ENCODE results near the gene HTR3C. TPM values are rescaled to one million over a fixed set of nuclear protein-coding genes. Genes with fewer than 3 reads are reported as not detected.

The HTR3C gene
- total RNA-seq, 4 donors from 2014 or later = 0.48 TPM; not detected in 3

DNA sequence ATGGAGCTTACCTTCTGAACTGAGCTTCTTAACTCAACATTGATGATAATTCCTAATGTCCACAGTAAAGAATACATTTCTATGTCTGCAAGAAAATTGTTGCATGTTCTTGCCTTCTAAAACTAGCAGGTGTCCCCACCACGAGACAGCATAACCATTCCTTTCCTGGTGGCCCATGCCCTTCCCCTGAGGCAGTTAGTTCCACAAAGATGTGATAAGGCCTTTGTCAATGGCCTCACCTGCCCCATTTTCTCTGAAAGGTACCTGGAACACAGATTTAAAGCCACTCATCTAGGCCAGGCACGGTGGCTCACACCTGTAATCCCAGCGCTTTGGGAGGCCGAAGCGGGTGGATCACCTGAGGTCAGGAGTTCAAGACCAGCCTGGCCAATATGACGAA lies 23.1 kb downstream of the HTR3C start:
- no peaks in the 10 kb centered on the region for H3K9me3 ChIP-seq
- H3K4me3 ChIP-seq = no peak overlapping the region
- 90% methylated on average over 6 of the region's 6 CpGs; no CpG with 5 or more reads in 1 of the 2 donors for WGBS, 2 donors (ENCODE audit: low coverage in 1 of 2)
- in situ Hi-C loops (cut with MboI; ENCODE audit: low pct_ligation_motif_present in 1 of 4, low pct_unique_long_range_greater_than_20kb in 1 of 4, low sequenced_read_pairs in 3 of 4) (no loop called here), intact Hi-C loops (cut with DNase I; ENCODE audit: low total_unique reads) (no loop called here)
- H3K36me3 ChIP-seq = no peaks in the 10 kb centered on the region
- no peaks in the 10 kb centered on the region for H3K27me3 ChIP-seq
- no peak overlapping the region for H3K27ac ChIP-seq
- no peak for TF ChIP-seq EP300 (IDR thresholded peaks at IDR 0.05; ENCODE audit: low read depth)
- TF ChIP-seq POLR2A (IDR thresholded peaks at IDR 0.05) = no peak
- no peak for TF ChIP-seq POLR2AphosphoS5 (IDR thresholded peaks at IDR 0.05)
- TF ChIP-seq, protein P1, sequence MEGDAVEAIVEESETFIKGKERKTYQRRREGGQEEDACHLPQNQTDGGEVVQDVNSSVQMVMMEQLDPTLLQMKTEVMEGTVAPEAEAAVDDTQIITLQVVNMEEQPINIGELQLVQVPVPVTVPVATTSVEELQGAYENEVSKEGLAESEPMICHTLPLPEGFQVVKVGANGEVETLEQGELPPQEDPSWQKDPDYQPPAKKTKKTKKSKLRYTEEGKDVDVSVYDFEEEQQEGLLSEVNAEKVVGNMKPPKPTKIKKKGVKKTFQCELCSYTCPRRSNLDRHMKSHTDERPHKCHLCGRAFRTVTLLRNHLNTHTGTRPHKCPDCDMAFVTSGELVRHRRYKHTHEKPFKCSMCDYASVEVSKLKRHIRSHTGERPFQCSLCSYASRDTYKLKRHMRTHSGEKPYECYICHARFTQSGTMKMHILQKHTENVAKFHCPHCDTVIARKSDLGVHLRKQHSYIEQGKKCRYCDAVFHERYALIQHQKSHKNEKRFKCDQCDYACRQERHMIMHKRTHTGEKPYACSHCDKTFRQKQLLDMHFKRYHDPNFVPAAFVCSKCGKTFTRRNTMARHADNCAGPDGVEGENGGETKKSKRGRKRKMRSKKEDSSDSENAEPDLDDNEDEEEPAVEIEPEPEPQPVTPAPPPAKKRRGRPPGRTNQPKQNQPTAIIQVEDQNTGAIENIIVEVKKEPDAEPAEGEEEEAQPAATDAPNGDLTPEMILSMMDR (IDR thresholded peaks at IDR 0.05) = no peak
- no peak for DNase-seq
- no peaks in the 10 kb centered on the region for H3K4me1 ChIP-seq

DNA sequence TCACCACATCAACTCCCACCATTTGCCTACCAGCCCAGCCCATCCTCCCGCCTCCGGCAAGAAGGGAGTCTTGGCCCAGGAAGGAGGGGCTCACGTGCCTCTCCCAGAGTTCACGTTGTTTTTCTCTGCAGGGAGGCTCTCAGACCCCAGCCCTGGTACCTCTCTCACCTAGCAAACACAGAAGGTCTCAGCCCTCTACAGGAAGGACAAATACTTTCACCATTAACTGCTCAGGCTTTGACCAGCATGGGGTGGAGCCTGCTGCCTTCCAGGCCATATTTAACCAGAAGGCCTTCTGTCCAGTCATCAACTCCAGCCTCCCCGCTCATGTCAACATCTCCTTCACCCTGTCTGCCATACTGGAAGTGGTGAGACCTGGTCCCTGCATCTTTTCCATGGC lies 25.0 kb downstream of the HTR3C start:
- no peak for DNase-seq
- H3K27ac ChIP-seq = no peak overlapping the region
- H3K9me3 ChIP-seq = no peaks in the 10 kb centered on the region
- no peaks in the 10 kb centered on the region for H3K36me3 ChIP-seq
- in situ Hi-C loops (cut with MboI; ENCODE audit: low pct_ligation_motif_present in 1 of 4, low pct_unique_long_range_greater_than_20kb in 1 of 4, low sequenced_read_pairs in 3 of 4) (no loop called here), intact Hi-C loops (cut with DNase I; ENCODE audit: low total_unique reads) (no loop called here)
- no peaks in the 10 kb centered on the region for H3K4me1 ChIP-seq
- H3K27me3 ChIP-seq = no peaks in the 10 kb centered on the region
- TF ChIP-seq POLR2AphosphoS5 (IDR thresholded peaks at IDR 0.05) (no peak), POLR2A (IDR thresholded peaks at IDR 0.05) (no peak), EP300 (IDR thresholded peaks at IDR 0.05; ENCODE audit: low read depth) (no peak)
- no peak overlapping the region for H3K4me3 ChIP-seq
- 67 to 100% methylated on average over 1 to 5 of the region's 5 CpGs for WGBS, 2 donors (ENCODE audit: low coverage in 1 of 2)

DNA sequence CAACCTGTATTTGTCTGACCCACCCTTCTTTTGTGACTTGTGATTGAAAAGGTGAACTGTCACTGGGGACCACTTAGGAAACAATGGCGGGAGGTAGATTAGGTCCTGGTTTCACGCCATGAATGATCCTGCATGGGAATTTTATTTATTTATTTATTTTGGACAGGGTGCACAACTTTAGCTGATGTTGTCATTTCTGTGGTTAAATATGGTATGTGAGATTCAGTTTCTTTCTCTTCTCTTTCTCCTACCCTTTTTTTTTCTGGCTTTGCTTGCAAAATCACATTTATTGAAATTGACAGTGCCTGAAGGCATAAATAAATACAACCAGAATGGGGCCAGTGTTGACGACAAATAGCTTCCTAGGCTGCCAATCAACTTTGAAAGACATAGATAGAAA lies 26.0 kb downstream of the HTR3C start:
- Histone ChIP-seq H3K4me3 (no peak overlapping the region), H3K36me3 (no peaks in the 10 kb centered on the region), H3K9me3 (no peaks in the 10 kb centered on the region), H3K27me3 (no peaks in the 10 kb centered on the region), H3K4me1 (no peaks in the 10 kb centered on the region), H3K27ac (no peak overlapping the region)
- in situ Hi-C loops (cut with MboI; ENCODE audit: low pct_ligation_motif_present in 1 of 4, low pct_unique_long_range_greater_than_20kb in 1 of 4, low sequenced_read_pairs in 3 of 4) (no loop called here), intact Hi-C loops (cut with DNase I; ENCODE audit: low total_unique reads) (no loop called here)
- TF ChIP-seq POLR2A (IDR thresholded peaks at IDR 0.05) (no peak), POLR2AphosphoS5 (IDR thresholded peaks at IDR 0.05) (no peak), EP300 (IDR thresholded peaks at IDR 0.05; ENCODE audit: low read depth) (no peak)
- TF ChIP-seq, protein P1 (IDR thresholded peaks at IDR 0.05) = no peak
- DNase-seq = no peak
- WGBS, 2 donors (ENCODE audit: low coverage in 1 of 2) = 89 to 93% methylated on average over 3 of the region's 3 CpGs

DNA sequence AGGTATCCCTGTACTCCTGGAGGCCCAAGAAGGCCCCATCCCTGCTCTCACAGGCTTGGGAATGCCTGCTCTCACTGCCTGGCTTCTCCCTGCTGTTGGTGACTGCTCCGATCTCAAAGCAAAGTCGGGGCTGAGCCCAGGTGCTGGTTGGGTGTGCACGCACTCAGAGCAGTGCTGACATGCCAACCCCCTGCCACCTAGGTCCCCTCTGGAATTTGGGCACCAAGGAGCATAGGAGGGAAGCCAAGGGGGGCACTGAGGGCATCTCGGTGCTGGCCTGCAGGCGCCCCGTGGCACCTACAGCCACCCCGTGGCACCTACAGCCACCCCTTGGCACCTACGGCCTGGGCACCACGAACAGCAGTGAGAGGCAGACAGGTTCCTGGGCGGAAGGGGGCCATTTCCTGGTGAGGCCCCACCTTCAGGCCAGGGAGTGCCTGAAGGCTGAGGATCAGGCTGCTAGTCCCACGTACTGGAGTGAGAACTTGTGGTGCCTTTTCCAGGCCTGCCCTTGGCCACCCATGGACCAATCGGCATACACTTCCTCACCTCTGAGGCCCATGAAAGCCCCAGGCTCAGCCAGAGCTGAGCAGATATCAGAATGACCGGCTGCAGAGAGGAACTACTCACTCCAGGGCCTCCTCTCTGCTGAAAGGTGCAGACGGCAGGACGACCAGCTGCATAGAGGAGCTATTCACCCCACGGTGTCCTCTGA lies 28.4 kb downstream of the HTR3C start:
- 83 to 93% methylated on average over 3 to 16 of the region's 16 CpGs for WGBS, 2 donors (ENCODE audit: low coverage in 1 of 2)
- intact Hi-C loops (cut with DNase I; ENCODE audit: low total_unique reads) = no loop called here

More for the DNA sequence above, 28.4 kb downstream of the HTR3C start:
- in situ Hi-C loops (cut with MboI; ENCODE audit: low pct_ligation_motif_present in 1 of 4, low pct_unique_long_range_greater_than_20kb in 1 of 4, low sequenced_read_pairs in 3 of 4) = no loop called here
- Histone ChIP-seq H3K36me3 (no peaks in the 10 kb centered on the region), H3K27ac (no peak overlapping the region), H3K4me3 (no peak overlapping the region), H3K27me3 (no peaks in the 10 kb centered on the region), H3K4me1 (no peaks in the 10 kb centered on the region), H3K9me3 (no peaks in the 10 kb centered on the region)
- TF ChIP-seq, protein P1 (IDR thresholded peaks at IDR 0.05) = no peak
- no peak for TF ChIP-seq EP300 (IDR thresholded peaks at IDR 0.05; ENCODE audit: low read depth)
- no peak for TF ChIP-seq POLR2AphosphoS5 (IDR thresholded peaks at IDR 0.05)
- no peak for TF ChIP-seq POLR2A (IDR thresholded peaks at IDR 0.05)
- DNase-seq = no peak

Data from transverse colon (tissue), 4 donors.